GM23248 (cell line): ENCODE measurements around the gene LHFPL2.

Experiments used
- EZH2 ChIP-seq: fragments of 200-600 bp; sonication (generic); IDR thresholded peaks from 2 replicates; pipeline ENCODE4 v1.6.1; 2018; ENCODE audit warnings: antibody characterized with exemption, mild to moderate bottlenecking; ENCODE audit not compliant: insufficient read depth, poor library complexity, severe bottlenecking
- EZH2phosphoT487 ChIP-seq: fragments of 200-600 bp; sonication (generic); IDR thresholded peaks from 2 replicates; pipeline ENCODE4 v1.6.1; 2018; ENCODE audit warnings: antibody characterized with exemption, moderate library complexity, mild to moderate bottlenecking, low read depth; ENCODE audit not compliant: insufficient read depth

DNA sequence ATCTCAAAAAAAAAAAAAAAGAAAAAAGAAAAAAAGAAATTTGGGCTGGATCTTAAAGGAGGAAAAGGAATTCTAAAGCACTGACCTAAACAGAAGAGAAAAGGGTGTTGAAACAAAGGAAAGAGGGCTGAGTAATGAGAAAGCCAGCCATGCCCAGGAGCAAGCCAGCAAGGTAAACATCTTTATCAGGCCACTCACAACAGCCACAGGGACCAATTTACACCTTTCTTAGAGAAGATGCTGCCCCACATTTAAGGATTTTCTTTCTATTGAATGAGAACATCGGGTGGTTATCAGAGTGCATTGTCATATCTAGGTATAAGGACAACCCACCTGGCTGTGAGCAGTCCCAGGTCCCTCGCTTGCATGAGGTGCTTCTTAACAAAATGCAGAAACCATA is 16.6 kb downstream of the LHFPL2 start:
- TF ChIP-seq EZH2 = no peak
- TF ChIP-seq EZH2phosphoT487 = no peak
